Common myeloid progenitor, CD34-positive (primary cell): ENCODE measurements around the gene MUC15. TPM values are rescaled to one million over a fixed set of nuclear protein-coding genes. Genes with fewer than 3 reads are reported as not detected.

ENCODE experiments used
- CTCF ChIA-PET: fragments of 350-600 bp; sonication (Branson Sonifier 250); formaldehyde crosslinking; loops from one replicate; lab custom pipeline; 2021; ENCODE audit warnings: antibody characterized with exemption; lab: Charles Lee
- POLR2A ChIA-PET: fragments of 350-600 bp; sonication (Branson Sonifier 250); formaldehyde crosslinking; loops from one replicate; lab custom pipeline; 2021; ENCODE audit warnings: antibody characterized with exemption; lab: Charles Lee
- DNase-seq, 3 donors: peaks; one replicate each; pipeline versions ENCODE4 v3.0.0 to v3.0.0-alpha.2; 2013
- H3K27ac ChIP-seq, 2 experiments: 1 replicate in 1 of 2; 2 replicates in 1 of 2; pipeline ENCODE4 v1.7.0; 2013; ENCODE audit warnings: inconsistent platforms in 2 of 2, low read length in 2 of 2, mild to moderate bottlenecking in 2 of 2, low read depth in 1 of 2, moderate library complexity in 1 of 2; ENCODE audit not compliant: severe bottlenecking in 2 of 2, insufficient read depth in 1 of 2, poor library complexity in 1 of 2
- H3K27me3 ChIP-seq, 5 experiments: replicated peaks in 2 of 5; 1 replicate in 3 of 5; 2 replicates in 2 of 5; pipeline versions ENCODE4 v1.6.1 to v1.7.0; 2013; ENCODE audit warnings: low read length in 4 of 5, mild to moderate bottlenecking in 2 of 5, moderate library complexity in 2 of 5, inconsistent platforms in 1 of 5; ENCODE audit not compliant: insufficient read depth in 5 of 5, control insufficient read depth in 4 of 5
- H3K36me3 ChIP-seq, 4 experiments: 1 replicate in 2 of 4; 2 replicates in 2 of 4; pipeline versions ENCODE4 v1.6.1 to v1.7.0; 2013; ENCODE audit warnings: low read length in 3 of 4, control low read depth in 1 of 4, mild to moderate bottlenecking in 1 of 4; ENCODE audit not compliant: control insufficient read depth in 4 of 4, insufficient read depth in 4 of 4
- H3K4me1 ChIP-seq, 4 experiments: 1 replicate in 3 of 4; 2 replicates in 1 of 4; pipeline versions ENCODE4 v1.6.1 to v1.7.1; 2013; ENCODE audit warnings: low read length in 3 of 4, mild to moderate bottlenecking in 3 of 4, control low read depth in 1 of 4, inconsistent platforms in 1 of 4, moderate library complexity in 1 of 4; ENCODE audit not compliant: control insufficient read depth in 4 of 4, insufficient read depth in 4 of 4; ENCODE audit errors: control extremely low read depth in 1 of 4
- H3K4me3 ChIP-seq, 7 experiments: 1 replicate in 4 of 7; 2 replicates in 3 of 7; pipeline versions ENCODE4 v1.5.1 to v1.7.0; 2013; ENCODE audit warnings: mild to moderate bottlenecking in 7 of 7, low read length in 6 of 7, moderate library complexity in 6 of 7, inconsistent platforms in 2 of 7, low read depth in 2 of 7, control low read depth in 1 of 7; ENCODE audit not compliant: insufficient read depth in 4 of 7, control insufficient read depth in 1 of 7; ENCODE audit errors: extremely low read depth in 1 of 7
- H3K9me3 ChIP-seq, 5 experiments: 1 replicate in 4 of 5; 2 replicates in 1 of 5; pipeline versions ENCODE4 v1.6.1 to v1.7.1; 2013; ENCODE audit warnings: low read length in 4 of 5, mild to moderate bottlenecking in 2 of 5, inconsistent platforms in 1 of 5, low read depth in 1 of 5, moderate library complexity in 1 of 5; ENCODE audit not compliant: control insufficient read depth in 4 of 5, insufficient read depth in 2 of 5; ENCODE audit errors: control extremely low read depth in 1 of 5
- WGBS: methylation state at CpG from one replicate; pipeline ENCODE4 v1.1.5; 2013; ENCODE audit not compliant: insufficient coverage; 5-methylcytosine and 5-hydroxymethylcytosine counted together
- polyA plus RNA-seq: library from polyadenylated mRNA; unstranded; fragments of 120-200 nt; gene quantifications from one replicate; pipeline ENCODE4 v1.2.1, GENCODE V29; 2013

MUC15 gene
- not detected for polyA plus RNA-seq

- no peak within 1 kb of the TSS for H3K4me3 ChIP-seq
- no peak within 1 kb of the TSS for H3K27ac ChIP-seq
- DNase-seq = no peak
- no peaks in the 10 kb centered on the region for H3K9me3 ChIP-seq
- CTCF ChIA-PET = no interaction called here
- H3K36me3 ChIP-seq = no peaks in the 10 kb centered on the region
- no peaks in the 10 kb centered on the region for H3K27me3 ChIP-seq
- 80% methylated on average over 8 of the region's 12 CpGs for WGBS
- H3K4me1 ChIP-seq = no peaks in the 10 kb centered on the region
- POLR2A ChIA-PET = no interaction called here
Observed at GRCh38 chr11:26571861-26572654, at the start of gene MUC15. MUC15 (minus strand) TSS chr11:26572263; CDS start chr11:26567094, 5,169 bp downstream.

DNA sequence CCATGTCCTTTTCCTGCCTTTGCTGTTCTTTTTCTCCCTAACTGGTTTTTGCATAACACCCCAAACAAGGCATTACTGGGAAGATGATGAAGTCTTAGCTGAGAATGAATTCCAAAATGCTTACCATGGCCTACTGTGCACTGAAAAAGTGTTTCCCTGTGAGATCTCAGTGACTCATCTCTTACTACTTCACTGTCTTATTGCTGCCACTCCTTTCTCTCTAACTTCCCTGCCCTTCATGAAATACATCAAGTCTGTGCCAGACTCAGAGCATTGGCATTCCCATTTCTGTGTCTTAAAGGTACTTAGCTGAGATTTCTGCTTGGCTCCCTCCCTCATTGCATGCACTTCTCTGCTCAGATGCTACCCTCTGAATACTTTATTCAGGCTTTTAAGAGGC lies 49.1 kb upstream of the MUC15 start:
- ChIA-PET CTCF (no interaction called here), POLR2A (no interaction called here)
- DNase-seq = no peak
- Histone ChIP-seq H3K4me3 (no peak overlapping the region), H3K27ac (no peak overlapping the region), H3K4me1 (no peaks in the 10 kb centered on the region), H3K36me3 (no peaks in the 10 kb centered on the region), H3K27me3 (no peaks in the 10 kb centered on the region), H3K9me3 (no peaks in the 10 kb centered on the region)

- H3K4me1 ChIP-seq = no peaks in the 10 kb centered on the region
- H3K27me3 ChIP-seq = no peaks in the 10 kb centered on the region
- ChIA-PET POLR2A (no interaction called here), CTCF (no interaction called here)
- H3K4me3 ChIP-seq = no peak overlapping the region
- no peak for DNase-seq
- H3K27ac ChIP-seq = no peak overlapping the region
- no peaks in the 10 kb centered on the region for H3K9me3 ChIP-seq
- 100% methylated on average over 1 of the region's 1 CpG for WGBS
- no peaks in the 10 kb centered on the region for H3K36me3 ChIP-seq
Observed at GRCh38 chr11:26620282-26621045, 48.4 kb upstream of the MUC15 start.

GRCh38 chr11:26618441-26618840 lies 46.4 kb upstream of the MUC15 start:
- no peaks in the 10 kb centered on the region for H3K27me3 ChIP-seq
- WGBS = no CpG with 5 or more reads among the region's 1 CpG
- H3K27ac ChIP-seq = no peak overlapping the region
- H3K9me3 ChIP-seq = peaks cover 0 to 3% (median 0%) of the 10 kb centered on the region in 5 experiments
- POLR2A ChIA-PET = no interaction called here
- H3K4me3 ChIP-seq = no peak overlapping the region
- H3K4me1 ChIP-seq = no peaks in the 10 kb centered on the region
- CTCF ChIA-PET = no interaction called here
- no peaks in the 10 kb centered on the region for H3K36me3 ChIP-seq
- no peak for DNase-seq

GRCh38 chr11:26613759-26614158 lies 41.7 kb upstream of the MUC15 start:
- no peaks in the 10 kb centered on the region for H3K27me3 ChIP-seq
- H3K36me3 ChIP-seq = no peaks in the 10 kb centered on the region
- H3K4me1 ChIP-seq = no peaks in the 10 kb centered on the region
- H3K4me3 ChIP-seq = no peak overlapping the region
- ChIA-PET CTCF (no interaction called here), POLR2A (no interaction called here)
- no peak overlapping the region for H3K27ac ChIP-seq
- no peak for DNase-seq
- WGBS = 63% methylated on average over 2 of the region's 2 CpGs
- peaks cover 0 to 3% (median 0%) of the 10 kb centered on the region in 5 experiments for H3K9me3 ChIP-seq

GRCh38 chr11:26608507-26609146 lies 36.6 kb upstream of the MUC15 start:
- WGBS = 82% methylated on average over 8 of the region's 9 CpGs
- Histone ChIP-seq H3K4me1 (no peaks in the 10 kb centered on the region), H3K27me3 (no peaks in the 10 kb centered on the region), H3K27ac (no peak overlapping the region), H3K9me3 (peaks cover 0 to 3% (median 0%) of the 10 kb centered on the region in 5 experiments), H3K36me3 (no peaks in the 10 kb centered on the region), H3K4me3 (no peak overlapping the region)
- ChIA-PET POLR2A (no interaction called here), CTCF (no interaction called here)
- no peak for DNase-seq
